H1 (cell line): ENCODE results near the gene TMEM185A. TPM values are rescaled to one million over a fixed set of nuclear protein-coding genes. Genes with fewer than 3 reads are reported as not detected.

Experiments
- CTCF ChIA-PET: fragments of 300-600 bp; sonication (Branson Sonifier 250); formaldehyde crosslinking; loops from one replicate; lab custom pipeline; 2021; ENCODE audit not compliant: partially characterized antibody; lab: Charles Lee
- POLR2A ChIA-PET: fragments of 300-600 bp; sonication (Branson Sonifier 250); formaldehyde crosslinking; loops from one replicate; lab custom pipeline; 2021; ENCODE audit warnings: inconsistent platforms; ENCODE audit not compliant: partially characterized antibody; lab: Charles Lee
- DNase-seq, 2 experiments: peaks; one replicate each; pipeline versions ENCODE4 v3.0.0 to v3.0.0-alpha.2; 2010 to 2022; ENCODE audit warnings: low spot score in 2 of 2, low read depth in 1 of 2, mixed read lengths in 1 of 2
- FAIRE-seq: peaks from 2 replicates; lab custom pipeline; 2011; peaks lifted over from hg19 to GRCh38; lab: Jason Lieb, UNC
- H2AFZ ChIP-seq: 2 replicates; pipeline ENCODE4 v1.8.1; 2012; ENCODE audit warnings: low read length, inconsistent platforms
- H2AK5ac ChIP-seq: 2 replicates; pipeline ENCODE4 v1.6.1; 2013; ENCODE audit warnings: low read depth, low read length
- H2BK120ac ChIP-seq: replicated peaks from 2 replicates; pipeline ENCODE3; 2013; ENCODE audit warnings: low read depth, low read length, inconsistent platforms
- H2BK12ac ChIP-seq: 2 replicates; pipeline ENCODE4 v1.6.1; 2013; ENCODE audit warnings: low read depth, low read length
- H2BK15ac ChIP-seq: 2 replicates; pipeline ENCODE4 v1.6.1; 2013; ENCODE audit warnings: low read length
- H2BK20ac ChIP-seq: 2 replicates; pipeline ENCODE4 v1.6.1; 2013; ENCODE audit warnings: low read length
- H2BK5ac ChIP-seq: 2 replicates; pipeline ENCODE4 v1.6.1; 2013; ENCODE audit warnings: low read depth, low read length
- H3K14ac ChIP-seq: 2 replicates; pipeline ENCODE4 v1.6.1; 2013; ENCODE audit warnings: inconsistent platforms; ENCODE audit not compliant: insufficient read length
- H3K18ac ChIP-seq: 2 replicates; pipeline ENCODE4 v1.6.1; 2013; ENCODE audit warnings: low read length; ENCODE audit errors: extremely low read depth
- H3K23ac ChIP-seq: 2 replicates; pipeline ENCODE4 v1.6.1; 2013; ENCODE audit warnings: inconsistent platforms; ENCODE audit not compliant: insufficient read length
- H3K23me2 ChIP-seq: 2 replicates; pipeline ENCODE4 v1.6.1; 2013; ENCODE audit warnings: low read depth, low read length
- H3K27ac ChIP-seq: 2 replicates; pipeline ENCODE4 v1.6.1; 2011; ENCODE audit warnings: low read depth, low read length, inconsistent platforms
- H3K27me3 ChIP-seq, 4 experiments: replicated peaks in 1 of 4; 1 replicate in 1 of 4; 2 replicates in 3 of 4; pipeline versions ENCODE4 v1.6.1 to v1.8.1; 2011 to 2013; ENCODE audit warnings: low read length in 3 of 4, mild to moderate bottlenecking in 3 of 4, inconsistent platforms in 2 of 4, mixed read lengths in 2 of 4, moderate library complexity in 1 of 4; ENCODE audit not compliant: control insufficient read depth in 3 of 4, insufficient read depth in 3 of 4; ENCODE audit errors: extremely low read depth in 1 of 4
- H3K36me3 ChIP-seq, 4 experiments: 2 replicates each; pipeline versions ENCODE4 v1.6.1 to v1.8.1; 2011 to 2013; ENCODE audit warnings: mild to moderate bottlenecking in 4 of 4, low read length in 3 of 4, moderate library complexity in 2 of 4, control low read depth in 1 of 4, inconsistent platforms in 1 of 4; ENCODE audit not compliant: insufficient read depth in 4 of 4, control insufficient read depth in 2 of 4
- H3K4ac ChIP-seq: replicated peaks from 2 replicates; pipeline ENCODE3; 2013; ENCODE audit warnings: low read length, low read depth, mixed read lengths, inconsistent platforms; ENCODE audit not compliant: insufficient read length
- H3K4me1 ChIP-seq, 4 experiments: replicated peaks in 1 of 4; 1 replicate in 1 of 4; 2 replicates in 3 of 4; pipeline versions ENCODE4 v1.6.1 to v1.8.1; 2011 to 2013; ENCODE audit warnings: low read length in 3 of 4, inconsistent platforms in 2 of 4, mixed read lengths in 1 of 4; ENCODE audit not compliant: insufficient read depth in 4 of 4, control insufficient read depth in 3 of 4
- H3K4me2 ChIP-seq, 2 experiments: 2 replicates each; pipeline versions ENCODE4 v1.6.1 to v1.8.1; 2011 to 2013; ENCODE audit warnings: low read depth in 2 of 2, low read length in 2 of 2, control low read depth in 1 of 2, inconsistent platforms in 1 of 2, mild to moderate bottlenecking in 1 of 2; ENCODE audit not compliant: insufficient read depth in 1 of 2
- H3K4me3 ChIP-seq, 4 experiments: fragments of 200-600, 300-600 bp in 1 of 4; sonication (generic), shearing (Covaris generic), sonication (Bioruptor Twin) in 1 of 4; 2 replicates each; pipeline versions ENCODE4 v1.5.1 to v1.8.1; 2011 to 2016; ENCODE audit warnings: low read length in 4 of 4, low read depth in 3 of 4, control low read depth in 2 of 4, inconsistent platforms in 2 of 4, mild to moderate bottlenecking in 2 of 4, mixed read lengths in 1 of 4, moderate library complexity in 1 of 4; ENCODE audit not compliant: insufficient read depth in 2 of 4; ENCODE audit errors: extremely low read depth in 1 of 4
- H3K56ac ChIP-seq: replicated peaks from 2 replicates; pipeline ENCODE3; 2013; ENCODE audit warnings: low read depth, mild to moderate bottlenecking, mixed read lengths, low read length, inconsistent platforms; ENCODE audit not compliant: insufficient read length
- H3K79me1 ChIP-seq: 2 replicates; pipeline ENCODE4 v1.6.1; 2013; ENCODE audit warnings: low read depth, low read length, control low read depth
- H3K79me2 ChIP-seq, 2 experiments: 2 replicates each; pipeline versions ENCODE4 v1.6.1 to v1.8.1; 2012 to 2013; ENCODE audit warnings: low read length in 2 of 2, mild to moderate bottlenecking in 2 of 2, inconsistent platforms in 1 of 2; ENCODE audit not compliant: insufficient read depth in 2 of 2, control insufficient read depth in 1 of 2
- H3K9ac ChIP-seq, 4 experiments: replicated peaks in 1 of 4; 1 replicate in 1 of 4; 2 replicates in 3 of 4; pipeline versions ENCODE4 v1.6.1 to v1.8.1; 2011 to 2013; ENCODE audit warnings: low read depth in 3 of 4, low read length in 3 of 4, control low read depth in 2 of 4, mild to moderate bottlenecking in 2 of 4, moderate library complexity in 2 of 4, inconsistent platforms in 1 of 4; ENCODE audit errors: extremely low read depth in 1 of 4
- H3K9me3 ChIP-seq, 2 experiments: 2 replicates each; pipeline versions ENCODE4 v1.6.1 to v1.8.1; 2012 to 2013; ENCODE audit warnings: mild to moderate bottlenecking in 2 of 2, moderate library complexity in 2 of 2, control low read depth in 1 of 2, inconsistent platforms in 1 of 2, low read depth in 1 of 2, low read length in 1 of 2, mixed read lengths in 1 of 2; ENCODE audit not compliant: insufficient read depth in 2 of 2
- H4K20me1 ChIP-seq, 2 experiments: replicated peaks in 1 of 2; 2 replicates each; pipeline versions ENCODE3 to v1.8.1; 2011 to 2013; ENCODE audit warnings: inconsistent platforms in 2 of 2, low read length in 2 of 2, mild to moderate bottlenecking in 1 of 2; ENCODE audit not compliant: insufficient read depth in 2 of 2, control insufficient read depth in 1 of 2
- H4K5ac ChIP-seq: 2 replicates; pipeline ENCODE4 v1.6.1; 2013; ENCODE audit warnings: low read length, low read depth, mixed read lengths, inconsistent platforms; ENCODE audit not compliant: insufficient read length
- H4K8ac ChIP-seq: 2 replicates; pipeline ENCODE4 v1.8.0; 2013; ENCODE audit warnings: mild to moderate bottlenecking, moderate library complexity, low read length, inconsistent platforms; ENCODE audit not compliant: insufficient read depth; ENCODE audit errors: extremely low read depth
- H4K91ac ChIP-seq: replicated peaks from 2 replicates; pipeline ENCODE3; 2013; ENCODE audit warnings: low read length, mixed read lengths, inconsistent platforms; ENCODE audit not compliant: insufficient read length
- ASH2L ChIP-seq: fragments of 200-600, 300-600 bp; sonication (generic); IDR thresholded peaks from one replicate; pipeline ENCODE4 v1.7.1; 2017; ENCODE audit warnings: low read length
- GTF2F1 ChIP-seq: IDR thresholded peaks from 2 replicates; pipeline ENCODE4 v1.6.1; 2012; ENCODE audit warnings: low read depth, low read length, improper control_type of control experiment, borderline replicate concordance
- HDAC2 ChIP-seq, 2 experiments: fragments of 300-600 bp in 1 of 2; sonication (generic) in 1 of 2; IDR thresholded peaks; 2 replicates each; pipeline ENCODE4 v1.6.1; 2011 to 2012; ENCODE audit warnings: low read depth in 2 of 2, low read length in 2 of 2, mild to moderate bottlenecking in 2 of 2, moderate library complexity in 2 of 2, borderline replicate concordance in 1 of 2, inconsistent platforms in 1 of 2
- POU5F1 ChIP-seq: IDR thresholded peaks from 2 replicates; pipeline ENCODE4 v1.6.1; 2011; ENCODE audit warnings: low read depth, mild to moderate bottlenecking, low read length, moderate library complexity
- RXRA ChIP-seq: IDR thresholded peaks from 2 replicates; pipeline ENCODE4 v1.6.1; 2011; ENCODE audit warnings: low read depth, mild to moderate bottlenecking, low read length, moderate library complexity; ENCODE audit not compliant: insufficient read depth
- USF2 ChIP-seq: IDR thresholded peaks from 2 replicates; pipeline ENCODE4 v1.6.1; 2011; ENCODE audit warnings: low read length, improper control_type of control experiment
- WGBS, 2 experiments: shearing (Covaris generic) in 1 of 2; methylation state at CpG; one replicate each; pipeline versions ENCODE4 v1.1.6 to v1.1.7; 2013 to 2015; ENCODE audit warnings: low lambda C conversion rate in 2 of 2, mixed read lengths in 2 of 2, inconsistent platforms in 1 of 2, low coverage in 1 of 2, missing lambda C conversion rate in 1 of 2; ENCODE audit not compliant: insufficient replicate concordance in 2 of 2, insufficient coverage in 1 of 2, insufficient read length in 1 of 2; ENCODE audit errors: extremely low coverage in 1 of 2, missing lambda C conversion rate in 1 of 2; 5-methylcytosine and 5-hydroxymethylcytosine counted together
- polyA plus RNA-seq, 7 experiments: library from polyadenylated mRNA; depleted of rRNA in 3 of 7; stranded (reverse) in 5 of 7; unstranded in 2 of 7; fragments of >200 nt in 5 of 7; fragments of 200-250 nt in 2 of 7; gene quantifications; 1 replicate in 5 of 7; 2 replicates in 1 of 7; 4 replicates in 1 of 7; pipeline versions ENCODE4 v1.2.1 to v1.2.3, GENCODE V29; 2011 to 2013; ENCODE audit warnings: missing spikeins in 2 of 7, mixed read lengths in 2 of 7
- total RNA-seq: library from RNA; stranded (reverse); fragmentation: NEBNext Ultra II Directional; extraction: Animal tissue kit (Norgen Biotek cat#: 25700); gene quantifications from 2 replicates; pipeline ENCODE4 v1.2.1, GENCODE V29; 2021

Gene TMEM185A
- total and polyA plus RNA-seq, 2 of the 8 experiments (the other 6 are each of a cell fraction or from before 2014, with no cell fraction given) = 15.0 to 26.5 TPM

- Histone ChIP-seq H4K91ac (no peak overlapping the region), H3K9me3 (no peaks in the 10 kb centered on the region), H4K5ac (no peak overlapping the region), H3K9ac (no peak overlapping the region), H3K18ac (no peak overlapping the region), H2BK120ac (no peak overlapping the region), H3K27ac (no peak overlapping the region), H3K4me3 (no peak overlapping the region), H3K23me2 (no peaks in the 10 kb centered on the region), H3K14ac (no peak overlapping the region), H3K36me3 (no peaks in the 10 kb centered on the region), H2BK5ac (no peak overlapping the region), H3K4me2 (no peak overlapping the region), H2BK12ac (no peak overlapping the region), H3K4me1 (no peaks in the 10 kb centered on the region), H2BK20ac (no peak overlapping the region), H2AK5ac (no peak overlapping the region), H3K56ac (no peak overlapping the region), H2BK15ac (no peak overlapping the region), H2AFZ (no peak overlapping the region), H3K27me3 (no peaks in the 10 kb centered on the region), H3K79me2 (no peaks in the 10 kb centered on the region), H4K20me1 (no peaks in the 10 kb centered on the region), H3K79me1 (no peaks in the 10 kb centered on the region), H4K8ac (no peak overlapping the region), H3K23ac (no peak overlapping the region), H3K4ac (no peak overlapping the region)
- no peak for TF ChIP-seq HDAC2 (IDR thresholded peaks at IDR 0.05; ENCODE audit: borderline replicate concordance in 1 of 2, low read depth in 2 of 2, low read length in 2 of 2)
- no peak for TF ChIP-seq POU5F1
- no peak for TF ChIP-seq USF2
- TF ChIP-seq GTF2F1 = no peak
- no peak for TF ChIP-seq RXRA
- TF ChIP-seq ASH2L = no peak
- CTCF ChIA-PET = interaction anchor here (1.5 kb wide), 1 partner anchor 9 kb away, joined by 5 read pairs; no protein-coding TSS in a partner anchor
- WGBS, 2 experiments = 94% methylated on average over 2 of the region's 2 CpGs; no CpG with 5 or more reads in 1 of the 2 experiments
- DNase-seq (no peak), FAIRE-seq (no peak)
- POLR2A ChIA-PET = interaction anchor here (0.6 kb wide), 1 partner anchor 355 kb away, joined by 3 read pairs; no protein-coding TSS in a partner anchor
Observed at GRCh38 chrX:149641835-149642234, 10.2 kb upstream of the TMEM185A start.
